Thoracic aorta (tissue), 2 donors: Measurements from ENCODE around the gene SFPQ. TPM values are rescaled to one million over a fixed set of nuclear protein-coding genes. Genes with fewer than 3 reads are reported as not detected.

Source experiments
- ATAC-seq: fragments of 150-250 bp; one replicate; pipeline ENCODE4 v1.8.0; 2017; ENCODE audit warnings: low read depth; ENCODE audit not compliant: insufficient number of reproducible peaks, low FRiP score
- DNase-seq: peaks from one replicate; pipeline ENCODE4 v3.0.0-alpha.2; 2020; ENCODE audit warnings: low spot score
- H3K27ac ChIP-seq, 2 donors: fragments of 200-600 bp; sonication (generic); 1 replicate in 1 of 2; 2 replicates in 1 of 2; pipeline ENCODE4 v1.5.1; 2016; ENCODE audit warnings: mild to moderate bottlenecking in 2 of 2, moderate library complexity in 2 of 2
- H3K27me3 ChIP-seq: fragments of 200-600 bp; sonication (generic); replicated peaks from 2 replicates; pipeline ENCODE4 v1.6.0; 2016; ENCODE audit warnings: mild to moderate bottlenecking; ENCODE audit not compliant: insufficient read depth
- H3K36me3 ChIP-seq: fragments of 200-600 bp; sonication (generic); one replicate; pipeline ENCODE4 v1.5.1; 2016
- H3K4me1 ChIP-seq, 2 donors: fragments of 200-600 bp; sonication (generic); 1 replicate in 1 of 2; 2 replicates in 1 of 2; pipeline versions ENCODE4 v1.5.1 to v1.6.0; 2016; ENCODE audit warnings: low read depth in 2 of 2, mild to moderate bottlenecking in 1 of 2; ENCODE audit not compliant: control insufficient read depth in 1 of 2
- H3K4me3 ChIP-seq: fragments of 200-600 bp; sonication (generic); 2 replicates; pipeline ENCODE4 v1.5.1; 2016; ENCODE audit warnings: mild to moderate bottlenecking
- H3K9me3 ChIP-seq: fragments of 200-600 bp; sonication (generic); 2 replicates; pipeline ENCODE4 v1.5.1; 2016
- CTCF ChIP-seq: fragments of 200-600 bp; sonication (generic); IDR thresholded peaks from one replicate; pipeline ENCODE4 v1.5.1; 2019; ENCODE audit warnings: antibody characterized with exemption
- total RNA-seq, 2 donors: library from RNA; depleted of rRNA; stranded (reverse); fragments of >200 nt; gene quantifications; one replicate each; pipeline versions ENCODE4 v1.1.0 to v1.2.3, GENCODE V29; 2016

Gene SFPQ
- total RNA-seq, 2 donors from 2014 or later = 181 to 362 TPM

- no peak for TF ChIP-seq CTCF
- Histone ChIP-seq H3K27ac (peak overlapping the region; percentile 98 to 99), H3K4me3 (peak overlapping the region; percentile 100), H3K9me3 (no peaks in the 10 kb centered on the region), H3K36me3 (peaks cover 38% of the 10 kb centered on the region), H3K4me1 (peaks cover 31 to 55% of the 10 kb centered on the region in 2 donors), H3K27me3 (no peaks in the 10 kb centered on the region)
- ATAC-seq (no peak), DNase-seq (no peak)
Measured at GRCh38 chr1:35191429-35192055, 1.4 kb downstream of the SFPQ start.

GRCh38 chr1:35190784-35191183 lies 2.2 kb downstream of the SFPQ start:
- H3K36me3 ChIP-seq = peaks cover 45% of the 10 kb centered on the region
- peak overlapping the region; percentile 100 for H3K4me3 ChIP-seq
- peak overlapping the region in 1 of 2 donors; percentile 99 for H3K27ac ChIP-seq
- H3K9me3 ChIP-seq = no peaks in the 10 kb centered on the region
- no peak for TF ChIP-seq CTCF
- ATAC-seq (no peak), DNase-seq (no peak)
- peaks cover 34 to 63% of the 10 kb centered on the region in 2 donors for H3K4me1 ChIP-seq
- H3K27me3 ChIP-seq = no peaks in the 10 kb centered on the region

DNA sequence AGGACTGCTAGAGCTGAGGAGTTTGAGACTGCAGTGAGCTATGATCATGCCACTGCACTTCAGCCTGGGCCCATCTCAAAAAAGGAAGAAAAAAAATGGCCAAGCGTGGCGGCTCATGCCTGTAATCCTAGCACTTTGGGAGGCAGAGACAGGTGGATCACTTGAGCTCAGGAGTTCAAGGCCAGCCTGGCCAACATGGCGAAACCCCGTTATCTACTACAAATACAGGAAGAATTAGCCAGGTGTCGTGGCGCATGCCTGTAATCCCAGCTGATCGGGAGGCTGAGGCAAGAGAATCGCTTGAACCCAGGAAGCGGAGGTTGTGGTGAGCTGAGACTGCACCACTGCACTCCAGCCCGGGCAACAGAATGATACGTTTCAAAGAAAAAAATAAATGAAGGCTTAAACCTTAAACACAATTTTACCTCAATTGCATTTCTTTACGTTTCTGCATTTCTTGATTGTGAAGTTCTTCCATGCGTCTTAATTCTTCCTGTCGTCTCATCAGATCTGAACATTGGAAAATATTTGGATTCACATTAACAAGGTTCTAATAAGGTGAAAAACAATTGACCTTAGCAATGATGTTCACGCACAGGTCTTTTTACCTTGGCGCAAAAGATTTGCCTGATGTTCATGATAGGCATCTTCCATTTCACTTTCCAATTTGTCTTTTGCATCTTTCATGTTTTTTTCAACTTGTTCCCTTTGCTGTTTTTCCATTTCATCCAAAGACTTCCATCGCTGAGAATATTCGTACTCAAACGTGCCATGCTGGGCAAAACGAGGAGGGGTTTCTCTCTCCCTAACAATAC lies 4.2 kb downstream of the SFPQ start:
- DNase-seq = no peak
- TF ChIP-seq CTCF = no peak
- Histone ChIP-seq H3K36me3 (peaks cover 62% of the 10 kb centered on the region), H3K4me3 (peak overlapping the region; percentile 100), H3K27ac (no peak overlapping the region), H3K9me3 (no peaks in the 10 kb centered on the region), H3K4me1 (peaks cover 34 to 69% of the 10 kb centered on the region in 2 donors), H3K27me3 (no peaks in the 10 kb centered on the region)
- no peak for ATAC-seq

DNA sequence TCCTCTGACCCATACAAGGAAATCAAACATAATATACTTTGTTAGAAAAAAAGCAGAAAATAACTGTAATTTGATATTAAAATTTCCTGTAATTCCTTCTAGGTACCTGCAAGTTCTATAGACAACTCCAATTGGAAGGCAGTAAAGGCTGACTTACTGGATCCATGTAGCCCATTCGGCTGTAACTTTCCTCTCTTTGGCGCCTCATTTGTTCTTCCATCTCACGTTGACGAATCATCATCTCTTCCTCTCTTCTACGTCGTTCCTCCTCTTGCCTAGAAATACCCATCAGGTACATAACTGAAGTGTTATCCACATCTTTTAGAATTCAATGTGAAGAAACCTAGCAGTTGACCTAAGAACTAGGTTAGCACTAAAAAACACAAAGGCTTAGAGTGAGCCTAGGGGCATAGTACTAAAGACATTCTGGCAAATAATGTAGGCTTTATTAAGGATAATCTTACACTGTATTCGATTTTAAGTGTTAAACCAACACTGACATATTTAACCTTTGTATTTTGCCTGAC lies 5.1 kb downstream of the SFPQ start:
- peaks cover 67% of the 10 kb centered on the region for H3K36me3 ChIP-seq
- H3K4me3 ChIP-seq = no peak overlapping the region
- ATAC-seq (no peak), DNase-seq (no peak)
- H3K9me3 ChIP-seq = no peaks in the 10 kb centered on the region
- peaks cover 34 to 72% of the 10 kb centered on the region in 2 donors for H3K4me1 ChIP-seq
- TF ChIP-seq CTCF = no peak
- H3K27ac ChIP-seq = no peak overlapping the region
- no peaks in the 10 kb centered on the region for H3K27me3 ChIP-seq

DNA sequence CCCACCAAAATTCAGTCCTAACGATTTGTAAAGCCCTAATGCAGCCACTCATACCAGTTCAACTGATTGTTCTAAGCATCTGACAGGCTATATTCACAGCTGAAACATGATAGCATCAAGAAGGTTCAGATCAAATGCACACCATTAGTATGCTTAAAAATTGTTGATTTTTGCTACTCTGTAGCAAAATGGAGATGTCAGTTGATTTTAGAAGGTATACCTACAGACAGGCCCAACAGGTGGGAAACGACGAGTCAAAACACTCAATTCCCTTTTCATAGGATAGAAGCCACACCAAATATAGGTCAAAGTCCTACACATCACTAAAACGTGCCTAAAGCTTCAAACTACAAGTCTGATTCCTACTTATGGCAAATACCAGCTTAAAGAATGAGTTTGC lies 6.7 kb downstream of the SFPQ start:
- peaks cover 81% of the 10 kb centered on the region for H3K36me3 ChIP-seq
- no peak overlapping the region for H3K4me3 ChIP-seq
- no peak for TF ChIP-seq CTCF
- no peaks in the 10 kb centered on the region for H3K9me3 ChIP-seq
- no peak for ATAC-seq
- no peak for DNase-seq
- no peak overlapping the region for H3K27ac ChIP-seq
- H3K4me1 ChIP-seq = peaks cover 34 to 72% of the 10 kb centered on the region in 2 donors
- H3K27me3 ChIP-seq = no peaks in the 10 kb centered on the region
